ENCODE results near the gene EDARADD. TPM values are rescaled to one million over a fixed set of nuclear protein-coding genes. Genes with fewer than 3 reads are reported as not detected.

EDARADD gene
- total and polyA plus RNA-seq, 4 donors = 0.13 to 0.67 (median 0.26) TPM

GRCh38 chr1:236396665-236397043 lies 2.6 kb downstream of the EDARADD start:
- no peaks in the 10 kb centered on the region for H3K36me3 ChIP-seq (ENCODE audit: control insufficient read depth in 4 of 4, insufficient read depth in 3 of 4, low read depth in 1 of 4, low read length in 3 of 4)
- no peak overlapping the region for H3K27ac ChIP-seq (ENCODE audit: low read depth in 1 of 2, low read length in 2 of 2)
- peaks cover 0 to 21% (median 14%) of the 10 kb centered on the region in 4 donors for H3K4me1 ChIP-seq (ENCODE audit: control insufficient read depth in 4 of 4, insufficient read depth in 4 of 4, low read length in 3 of 4)
- no peaks in the 10 kb centered on the region for H3K9me3 ChIP-seq (ENCODE audit: control insufficient read depth in 4 of 4, low read length in 3 of 4)
- 84% methylated on average over 2 of the region's 2 CpGs for WGBS
- no peak for DNase-seq (ENCODE audit: low spot score)
- no peak overlapping the region for H3K4me3 ChIP-seq (ENCODE audit: low read depth in 1 of 3, low read length in 3 of 3)
- no peak overlapping the region for H3K9ac ChIP-seq (ENCODE audit: low read depth in 1 of 2, low read length in 2 of 2)
- no peak for TF ChIP-seq YY1 (IDR thresholded peaks at IDR 0.05)
- TF ChIP-seq FOXA2 (IDR thresholded peaks at IDR 0.05) = no peak
- TF ChIP-seq RAD21 (IDR thresholded peaks at IDR 0.05) = no peak
- peaks cover 0 to 3% (median 0%) of the 10 kb centered on the region in 4 donors for H3K27me3 ChIP-seq (ENCODE audit: control insufficient read depth in 4 of 4, insufficient read depth in 4 of 4, low read length in 3 of 4)

GRCh38 chr1:236397173-236397759 lies 3.2 kb downstream of the EDARADD start:
- DNase-seq (ENCODE audit: low spot score) = no peak
- no peaks in the 10 kb centered on the region for H3K36me3 ChIP-seq (ENCODE audit: control insufficient read depth in 4 of 4, insufficient read depth in 3 of 4, low read depth in 1 of 4, low read length in 3 of 4)
- no peak overlapping the region for H3K27ac ChIP-seq (ENCODE audit: low read depth in 1 of 2, low read length in 2 of 2)
- whole genome bisulfite sequencing = 83% methylated on average over 4 of the region's 4 CpGs
- no peak overlapping the region for H3K9ac ChIP-seq (ENCODE audit: low read depth in 1 of 2, low read length in 2 of 2)
- no peak overlapping the region for H3K4me3 ChIP-seq (ENCODE audit: low read depth in 1 of 3, low read length in 3 of 3)
- TF ChIP-seq SP1 (IDR thresholded peaks at IDR 0.05) (no peak), CTCF (IDR thresholded peaks at IDR 0.05; ENCODE audit: low read depth, low read length, missing input control) (no peak), FOXA2 (IDR thresholded peaks at IDR 0.05) (no peak), JUND (IDR thresholded peaks at IDR 0.05) (no peak), HNF4G (IDR thresholded peaks at IDR 0.05) (no peak), MAX (IDR thresholded peaks at IDR 0.05) (no peak), RAD21 (IDR thresholded peaks at IDR 0.05) (no peak), GABPA (IDR thresholded peaks at IDR 0.05 in 1 of 2, conservative IDR thresholded peaks at IDR 0.05 in 1 of 2) (no peak), RXRA (IDR thresholded peaks at IDR 0.05) (no peak), ZBTB33 (IDR thresholded peaks at IDR 0.05) (no peak), FOXA1 (IDR thresholded peaks at IDR 0.05) (no peak), YY1 (IDR thresholded peaks at IDR 0.05) (no peak), EGR1 (IDR thresholded peaks at IDR 0.05; ENCODE audit: low read depth in 2 of 2) (no peak), TAF1 (conservative IDR thresholded peaks at IDR 0.05) (no peak), HNF4A (conservative IDR thresholded peaks at IDR 0.05) (no peak), NR2F2 (IDR thresholded peaks at IDR 0.05) (no peak)
- TF ChIP-seq, protein P1, sequence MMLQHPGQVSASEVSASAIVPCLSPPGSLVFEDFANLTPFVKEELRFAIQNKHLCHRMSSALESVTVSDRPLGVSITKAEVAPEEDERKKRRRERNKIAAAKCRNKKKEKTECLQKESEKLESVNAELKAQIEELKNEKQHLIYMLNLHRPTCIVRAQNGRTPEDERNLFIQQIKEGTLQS (IDR thresholded peaks at IDR 0.05) = no peak
- TF ChIP-seq, protein P2, sequence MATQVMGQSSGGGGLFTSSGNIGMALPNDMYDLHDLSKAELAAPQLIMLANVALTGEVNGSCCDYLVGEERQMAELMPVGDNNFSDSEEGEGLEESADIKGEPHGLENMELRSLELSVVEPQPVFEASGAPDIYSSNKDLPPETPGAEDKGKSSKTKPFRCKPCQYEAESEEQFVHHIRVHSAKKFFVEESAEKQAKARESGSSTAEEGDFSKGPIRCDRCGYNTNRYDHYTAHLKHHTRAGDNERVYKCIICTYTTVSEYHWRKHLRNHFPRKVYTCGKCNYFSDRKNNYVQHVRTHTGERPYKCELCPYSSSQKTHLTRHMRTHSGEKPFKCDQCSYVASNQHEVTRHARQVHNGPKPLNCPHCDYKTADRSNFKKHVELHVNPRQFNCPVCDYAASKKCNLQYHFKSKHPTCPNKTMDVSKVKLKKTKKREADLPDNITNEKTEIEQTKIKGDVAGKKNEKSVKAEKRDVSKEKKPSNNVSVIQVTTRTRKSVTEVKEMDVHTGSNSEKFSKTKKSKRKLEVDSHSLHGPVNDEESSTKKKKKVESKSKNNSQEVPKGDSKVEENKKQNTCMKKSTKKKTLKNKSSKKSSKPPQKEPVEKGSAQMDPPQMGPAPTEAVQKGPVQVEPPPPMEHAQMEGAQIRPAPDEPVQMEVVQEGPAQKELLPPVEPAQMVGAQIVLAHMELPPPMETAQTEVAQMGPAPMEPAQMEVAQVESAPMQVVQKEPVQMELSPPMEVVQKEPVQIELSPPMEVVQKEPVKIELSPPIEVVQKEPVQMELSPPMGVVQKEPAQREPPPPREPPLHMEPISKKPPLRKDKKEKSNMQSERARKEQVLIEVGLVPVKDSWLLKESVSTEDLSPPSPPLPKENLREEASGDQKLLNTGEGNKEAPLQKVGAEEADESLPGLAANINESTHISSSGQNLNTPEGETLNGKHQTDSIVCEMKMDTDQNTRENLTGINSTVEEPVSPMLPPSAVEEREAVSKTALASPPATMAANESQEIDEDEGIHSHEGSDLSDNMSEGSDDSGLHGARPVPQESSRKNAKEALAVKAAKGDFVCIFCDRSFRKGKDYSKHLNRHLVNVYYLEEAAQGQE (IDR thresholded peaks at IDR 0.05) = no peak
- no peaks in the 10 kb centered on the region for H3K9me3 ChIP-seq (ENCODE audit: control insufficient read depth in 4 of 4, low read length in 3 of 4)
- peaks cover 0 to 3% (median 0%) of the 10 kb centered on the region in 4 donors for H3K27me3 ChIP-seq (ENCODE audit: control insufficient read depth in 4 of 4, insufficient read depth in 4 of 4, low read length in 3 of 4)
- H3K4me1 ChIP-seq (ENCODE audit: control insufficient read depth in 4 of 4, insufficient read depth in 4 of 4, low read length in 3 of 4) = peaks cover 0 to 21% (median 14%) of the 10 kb centered on the region in 4 donors

Measured in liver (tissue), 9 donors.